ENCODE results near the gene EGF. TPM values are rescaled to one million over a fixed set of nuclear protein-coding genes. Genes with fewer than 3 reads are reported as not detected.
"Not testable (repeated sequence)": the region's sequence is repeated elsewhere in the genome, so short reads cannot be mapped to it uniquely, and the experiment has no call there.

Gene EGF
- total RNA-seq, 3 donors from 2014 or later = 12.5 to 15.5 TPM; not detected in 1

- H3K9me3 ChIP-seq = no peaks in the 10 kb centered on the region
- H3K27me3 ChIP-seq = no peaks in the 10 kb centered on the region
- no peak for DNase-seq (ENCODE audit: low spot score in 2 of 2)
- intact Hi-C loops (cut with DNase I; ENCODE audit: low total_unique reads) = no loop called here
- no peak overlapping the region for H3K4me3 ChIP-seq
- H3K36me3 ChIP-seq = no peaks in the 10 kb centered on the region
- no peak for TF ChIP-seq CTCF (IDR thresholded peaks at IDR 0.05)
- no peaks in the 10 kb centered on the region for H3K4me1 ChIP-seq
- H3K27ac ChIP-seq = no peak overlapping the region
Observed at GRCh38 chr4:110025056-110025455, 112.4 kb downstream of the EGF start.

- no peaks in the 10 kb centered on the region for H3K9me3 ChIP-seq
- no peaks in the 10 kb centered on the region for H3K27me3 ChIP-seq
- no peak overlapping the region for H3K4me3 ChIP-seq
- H3K4me1 ChIP-seq = no peaks in the 10 kb centered on the region
- no peaks in the 10 kb centered on the region for H3K36me3 ChIP-seq
- H3K27ac ChIP-seq = no peak overlapping the region
- DNase-seq (ENCODE audit: low spot score in 2 of 2) = no peak
- intact Hi-C loops (cut with DNase I; ENCODE audit: low total_unique reads) = no loop called here
- no peak for TF ChIP-seq POLR2A (IDR thresholded peaks at IDR 0.05)
- TF ChIP-seq POLR2AphosphoS5 (IDR thresholded peaks at IDR 0.05) = no peak
- TF ChIP-seq CTCF (IDR thresholded peaks at IDR 0.05) = no peak
Observed at GRCh38 chr4:110025718-110026117, 113.0 kb downstream of the EGF start.

DNA sequence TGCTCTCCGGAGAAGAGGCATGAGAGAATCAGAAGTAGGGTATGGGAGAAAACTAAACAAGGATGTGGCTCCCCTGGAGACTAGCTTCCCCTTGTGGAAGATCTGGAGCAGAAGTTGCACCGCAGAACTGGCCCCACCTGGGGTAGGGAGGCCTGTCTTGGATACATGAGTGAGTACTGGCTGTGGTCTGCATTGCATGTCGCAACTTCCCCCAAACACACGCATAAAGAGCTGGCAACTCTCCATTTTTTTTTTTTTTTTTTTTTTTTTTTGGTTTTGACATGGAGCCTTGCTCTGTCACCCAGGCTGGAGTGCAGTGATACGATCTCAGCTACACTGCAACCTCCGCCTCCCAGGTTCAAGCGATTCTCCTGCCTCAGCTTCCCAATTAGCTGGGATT, 119.9 kb downstream of the EGF start:
- Histone ChIP-seq H3K27ac (no peak overlapping the region), H3K4me1 (no peaks in the 10 kb centered on the region), H3K27me3 (no peaks in the 10 kb centered on the region), H3K4me3 (no peak overlapping the region), H3K36me3 (no peaks in the 10 kb centered on the region), H3K9me3 (no peaks in the 10 kb centered on the region)
- DNase-seq (ENCODE audit: low spot score in 2 of 2) = no peak
- TF ChIP-seq POLR2AphosphoS5 (IDR thresholded peaks at IDR 0.05) (no peak), CTCF (IDR thresholded peaks at IDR 0.05) (no peak), POLR2A (IDR thresholded peaks at IDR 0.05) (no peak)
- intact Hi-C loops (cut with DNase I; ENCODE audit: low total_unique reads) = no loop called here

GRCh38 chr4:110033355-110034025, 120.8 kb downstream of the EGF start:
- H3K27ac ChIP-seq = no peak overlapping the region
- intact Hi-C loops (cut with DNase I; ENCODE audit: low total_unique reads) = no loop called here
- TF ChIP-seq POLR2A (IDR thresholded peaks at IDR 0.05) (no peak), POLR2AphosphoS5 (IDR thresholded peaks at IDR 0.05) (no peak), CTCF (IDR thresholded peaks at IDR 0.05) (no peak)
- no peak for DNase-seq (ENCODE audit: low spot score in 2 of 2)
- H3K4me1 ChIP-seq = no peaks in the 10 kb centered on the region
- no peak overlapping the region for H3K4me3 ChIP-seq
- no peaks in the 10 kb centered on the region for H3K36me3 ChIP-seq
- H3K9me3 ChIP-seq = no peaks in the 10 kb centered on the region
- no peaks in the 10 kb centered on the region for H3K27me3 ChIP-seq

DNA sequence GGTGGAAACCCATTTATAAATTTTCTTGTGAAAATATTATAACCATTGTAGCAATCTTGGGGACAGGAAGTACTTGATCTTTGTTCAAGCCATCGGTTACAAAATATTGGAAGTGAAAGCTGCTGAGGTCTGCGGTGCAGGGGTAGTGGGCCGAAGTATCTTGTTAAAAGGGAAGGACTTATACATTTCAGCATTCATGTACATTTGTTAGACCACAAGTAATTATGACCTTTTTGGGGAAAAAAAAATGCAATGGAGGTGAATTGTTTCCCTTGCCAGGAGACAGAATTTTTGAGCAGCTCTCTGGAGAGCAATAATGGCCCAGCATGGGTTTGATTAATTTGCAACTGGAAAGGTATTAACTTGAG, 121.3 kb downstream of the EGF start:
- Histone ChIP-seq H3K27ac (no peak overlapping the region), H3K27me3 (no peaks in the 10 kb centered on the region), H3K9me3 (no peaks in the 10 kb centered on the region), H3K4me3 (no peak overlapping the region), H3K36me3 (no peaks in the 10 kb centered on the region), H3K4me1 (no peaks in the 10 kb centered on the region)
- TF ChIP-seq POLR2A (IDR thresholded peaks at IDR 0.05) (no peak), CTCF (IDR thresholded peaks at IDR 0.05) (no peak)
- DNase-seq (ENCODE audit: low spot score in 2 of 2) = no peak
- intact Hi-C loops (cut with DNase I; ENCODE audit: low total_unique reads) = no loop called here

DNA sequence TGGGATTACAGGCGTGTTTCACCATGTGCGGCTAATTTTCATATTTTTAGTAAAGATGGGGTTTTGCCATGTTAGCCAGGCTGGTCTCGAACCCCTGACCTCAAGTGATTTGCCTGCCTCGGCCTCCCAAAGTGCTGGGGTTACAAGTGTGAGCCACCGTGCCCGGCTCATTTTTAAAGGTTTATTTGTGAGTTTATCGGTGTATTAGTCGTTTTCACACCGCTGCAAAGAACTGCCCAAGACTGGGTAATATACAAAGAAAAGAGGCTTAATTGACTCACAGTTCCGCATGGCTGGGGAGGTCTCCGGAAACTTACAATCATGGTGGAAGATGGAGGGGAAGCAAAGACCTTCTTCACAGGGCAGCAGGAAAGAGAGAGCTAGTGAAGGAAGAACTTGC, 126.5 kb downstream of the EGF start:
- H3K4me1 ChIP-seq; H3K9me3 ChIP-seq; H3K4me3 ChIP-seq; DNase-seq (ENCODE audit: low spot score in 2 of 2); H3K27me3 ChIP-seq; H3K27ac ChIP-seq; H3K36me3 ChIP-seq; intact Hi-C loops (cut with DNase I; ENCODE audit: low total_unique reads): not testable (repeated sequence)
